ENCODE data around the gene ART3. TPM values are rescaled to one million over a fixed set of nuclear protein-coding genes. Genes with fewer than 3 reads are reported as not detected.

ART3 gene
- total RNA-seq, 1 donor from 2014 or later = not detected

GRCh38 chr4:76108467-76109181 lies 34.1 kb downstream of the ART3 start:
- ATAC-seq (peak; percentile 22), DNase-seq (no peak)
- Histone ChIP-seq H3K9me3 (no peaks in the 10 kb centered on the region), H3K36me3 (peaks cover 11% of the 10 kb centered on the region), H3K4me3 (no peak overlapping the region), H3K27ac (no peak overlapping the region), H3K4me1 (no peaks in the 10 kb centered on the region), H3K27me3 (no peaks in the 10 kb centered on the region)
- TF ChIP-seq CTCF (IDR thresholded peaks at IDR 0.05) = no peak
- intact Hi-C loops (cut with DNase I) = no loop called here

GRCh38 chr4:76116821-76117220 lies 42.3 kb downstream of the ART3 start:
- H3K36me3 ChIP-seq = peaks cover 58% of the 10 kb centered on the region
- intact Hi-C loops (cut with DNase I) = no loop called here
- TF ChIP-seq CTCF (IDR thresholded peaks at IDR 0.05) = no peak
- no peak for DNase-seq
- H3K4me1 ChIP-seq = no peaks in the 10 kb centered on the region
- no peaks in the 10 kb centered on the region for H3K27me3 ChIP-seq
- no peak overlapping the region for H3K27ac ChIP-seq
- no peak overlapping the region for H3K4me3 ChIP-seq
- no peaks in the 10 kb centered on the region for H3K9me3 ChIP-seq
- no peak for ATAC-seq

GRCh38 chr4:76117536-76117935 lies 43.0 kb downstream of the ART3 start:
- no peak for ATAC-seq
- no peak for TF ChIP-seq CTCF (IDR thresholded peaks at IDR 0.05)
- Histone ChIP-seq H3K27ac (no peak overlapping the region), H3K36me3 (peaks cover 65% of the 10 kb centered on the region), H3K27me3 (no peaks in the 10 kb centered on the region), H3K9me3 (no peaks in the 10 kb centered on the region), H3K4me1 (no peaks in the 10 kb centered on the region), H3K4me3 (no peak overlapping the region)
- intact Hi-C loops (cut with DNase I) = no loop called here
- no peak for DNase-seq

GRCh38 chr4:76120199-76120598 lies 45.7 kb downstream of the ART3 start:
- ATAC-seq (no peak), DNase-seq (no peak)
- Histone ChIP-seq H3K27me3 (no peaks in the 10 kb centered on the region), H3K4me3 (no peak overlapping the region), H3K4me1 (no peaks in the 10 kb centered on the region), H3K9me3 (no peaks in the 10 kb centered on the region), H3K27ac (no peak overlapping the region), H3K36me3 (peaks cover 68% of the 10 kb centered on the region)
- TF ChIP-seq CTCF (IDR thresholded peaks at IDR 0.05) = no peak
- intact Hi-C loops (cut with DNase I) = no loop called here

GRCh38 chr4:76125816-76126215 lies 51.3 kb downstream of the ART3 start:
- peaks cover 63% of the 10 kb centered on the region for H3K36me3 ChIP-seq

More at GRCh38 chr4:76125816-76126215, 51.3 kb downstream of the ART3 start:
- ATAC-seq (no peak), DNase-seq (no peak)
- Histone ChIP-seq H3K9me3 (no peaks in the 10 kb centered on the region), H3K27ac (no peak overlapping the region), H3K4me3 (no peak overlapping the region), H3K27me3 (no peaks in the 10 kb centered on the region), H3K4me1 (no peaks in the 10 kb centered on the region)
- no peak for TF ChIP-seq CTCF (IDR thresholded peaks at IDR 0.05)
- intact Hi-C loops (cut with DNase I) = no loop called here
